Duodenal mucosa (tissue), 2 donors: ENCODE data around the gene CD81.
"Not testable (repeated sequence)": the region's sequence is repeated elsewhere in the genome, so short reads cannot be mapped to it uniquely, and the experiment has no call there.

Experiments
- H3K27ac ChIP-seq: one replicate; pipeline ENCODE4 v1.7.0; 2013; ENCODE audit warnings: low read depth, low read length
- H3K27me3 ChIP-seq, 2 donors: one replicate each; pipeline ENCODE4 v1.7.0; 2013; ENCODE audit warnings: low read length in 2 of 2, control low read depth in 1 of 2; ENCODE audit not compliant: insufficient read depth in 2 of 2, control insufficient read depth in 1 of 2
- H3K36me3 ChIP-seq, 2 donors: one replicate each; pipeline ENCODE4 v1.7.0; 2013; ENCODE audit warnings: low read length in 2 of 2, control low read depth in 1 of 2; ENCODE audit not compliant: insufficient read depth in 2 of 2, control insufficient read depth in 1 of 2
- H3K4me1 ChIP-seq, 2 donors: one replicate each; pipeline ENCODE4 v1.7.0; 2013; ENCODE audit warnings: low read length in 2 of 2, control low read depth in 1 of 2; ENCODE audit not compliant: insufficient read depth in 2 of 2, control insufficient read depth in 1 of 2
- H3K4me3 ChIP-seq, 2 donors: one replicate each; pipeline ENCODE4 v1.7.0; 2013; ENCODE audit warnings: low read length in 2 of 2, low read depth in 1 of 2
- H3K9ac ChIP-seq, 2 donors: one replicate each; pipeline ENCODE4 v1.7.0; 2013; ENCODE audit warnings: low read length in 2 of 2, low read depth in 1 of 2
- H3K9me3 ChIP-seq, 2 donors: one replicate each; pipeline ENCODE4 v1.7.0; 2013; ENCODE audit warnings: low read length in 2 of 2, control low read depth in 1 of 2; ENCODE audit not compliant: control insufficient read depth in 1 of 2

Gene CD81

DNA sequence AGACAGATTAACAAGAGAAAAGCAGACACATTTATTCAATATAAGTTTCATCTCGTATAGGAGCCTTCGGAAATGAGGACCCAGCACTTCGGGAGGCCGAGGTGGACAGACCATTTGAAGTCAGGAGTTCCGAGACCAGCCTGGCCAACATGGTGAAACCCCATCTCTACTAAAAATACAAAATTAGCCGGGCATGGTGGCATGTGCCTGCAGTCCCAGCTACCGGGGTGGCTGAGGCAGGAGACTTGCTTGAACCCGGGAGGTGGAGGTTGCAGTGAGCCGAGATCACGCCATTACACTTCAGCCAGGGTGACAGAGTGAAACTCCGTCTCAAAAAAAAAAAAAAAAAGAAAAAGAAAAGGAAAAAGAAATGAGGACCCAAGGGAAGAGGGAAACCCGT is 12.7 kb upstream of the CD81 start:
- not testable (repeated sequence) for H3K9me3 ChIP-seq, H3K4me3 ChIP-seq, H3K36me3 ChIP-seq, H3K27me3 ChIP-seq, H3K27ac ChIP-seq, H3K9ac ChIP-seq, H3K4me1 ChIP-seq

DNA sequence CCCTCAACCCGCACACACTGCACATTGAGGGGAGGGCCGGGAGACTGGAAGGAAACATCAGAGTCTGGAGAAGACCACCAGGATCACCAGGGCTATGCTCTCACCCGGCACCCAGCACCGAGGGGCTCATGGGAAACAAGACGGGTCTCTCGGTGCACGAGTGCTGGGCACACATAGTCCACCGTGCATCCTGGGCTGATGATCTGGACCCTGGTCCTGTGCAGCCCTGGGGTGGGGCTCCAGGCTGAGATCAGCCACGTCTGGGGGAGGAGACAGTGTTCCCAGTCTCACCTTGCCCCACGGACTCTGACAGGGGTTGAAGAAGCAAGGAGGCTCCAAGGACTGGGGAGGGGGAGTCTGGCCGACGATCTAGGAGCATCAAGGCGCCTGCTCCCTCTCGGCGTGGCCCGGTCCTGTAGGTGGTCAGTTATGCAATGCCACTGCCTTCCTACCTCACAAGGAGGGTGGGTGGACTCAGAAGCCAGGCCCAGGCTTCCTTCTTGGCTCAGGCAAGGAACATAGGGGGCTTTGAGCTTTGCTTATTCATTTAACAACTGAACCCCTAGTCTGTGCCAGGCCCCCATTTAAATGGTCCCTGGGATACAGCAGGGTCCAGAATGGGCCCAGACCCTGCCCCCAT is 11.4 kb upstream of the CD81 start:
- no peak overlapping the region for H3K4me3 ChIP-seq
- no peak overlapping the region for H3K27ac ChIP-seq
- H3K9ac ChIP-seq: no peak overlapping the region
- no peaks in the 10 kb centered on the region for H3K36me3 ChIP-seq
- no peaks in the 10 kb centered on the region for H3K9me3 ChIP-seq
- H3K4me1 ChIP-seq: no peaks in the 10 kb centered on the region
- no peaks in the 10 kb centered on the region for H3K27me3 ChIP-seq

DNA sequence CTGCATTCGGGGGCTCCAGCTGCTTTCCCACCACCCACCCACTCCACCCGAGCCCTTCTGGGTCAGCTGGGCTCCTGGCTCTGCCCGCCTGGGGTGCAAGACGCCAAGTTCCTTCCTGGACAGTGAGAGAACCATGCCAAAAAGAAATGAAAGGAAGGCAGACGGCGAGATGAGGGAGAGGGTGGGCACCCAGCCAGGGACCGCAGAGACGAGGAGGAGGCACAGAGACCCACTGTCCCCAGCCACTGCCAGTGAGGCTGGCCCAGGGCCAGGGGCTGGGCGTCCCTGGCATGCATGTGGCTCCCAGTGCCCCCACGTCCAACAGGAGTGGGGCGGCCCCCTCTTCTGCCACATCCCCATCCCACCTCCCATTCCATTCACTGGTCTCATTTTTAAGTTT is 10.8 kb upstream of the CD81 start:
- Histone ChIP-seq H3K27ac (no peak overlapping the region), H3K36me3 (no peaks in the 10 kb centered on the region), H3K4me1 (no peaks in the 10 kb centered on the region), H3K9ac (no peak overlapping the region), H3K27me3 (no peaks in the 10 kb centered on the region), H3K4me3 (no peak overlapping the region), H3K9me3 (no peaks in the 10 kb centered on the region)

DNA sequence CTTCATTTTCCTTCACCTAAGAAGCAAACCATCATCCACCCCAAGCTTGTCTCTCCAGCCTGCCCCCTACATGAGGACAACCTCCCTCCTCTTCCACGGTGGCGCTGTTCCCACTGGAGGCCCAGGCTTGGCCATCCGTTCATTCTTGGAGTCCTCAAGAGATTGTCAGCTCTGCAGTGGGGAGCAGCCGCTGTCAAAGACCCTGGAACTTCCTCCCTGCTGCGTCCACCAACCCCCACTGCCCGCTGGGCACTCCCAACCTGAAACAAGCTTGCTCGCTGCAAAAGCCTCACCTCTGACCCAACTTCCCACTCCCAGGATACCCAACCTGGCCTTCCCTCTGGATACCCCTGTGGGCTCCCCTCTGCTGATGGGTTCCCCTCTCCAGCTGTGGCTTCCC is 10.4 kb upstream of the CD81 start:
- no peak overlapping the region for H3K4me3 ChIP-seq

DNA sequence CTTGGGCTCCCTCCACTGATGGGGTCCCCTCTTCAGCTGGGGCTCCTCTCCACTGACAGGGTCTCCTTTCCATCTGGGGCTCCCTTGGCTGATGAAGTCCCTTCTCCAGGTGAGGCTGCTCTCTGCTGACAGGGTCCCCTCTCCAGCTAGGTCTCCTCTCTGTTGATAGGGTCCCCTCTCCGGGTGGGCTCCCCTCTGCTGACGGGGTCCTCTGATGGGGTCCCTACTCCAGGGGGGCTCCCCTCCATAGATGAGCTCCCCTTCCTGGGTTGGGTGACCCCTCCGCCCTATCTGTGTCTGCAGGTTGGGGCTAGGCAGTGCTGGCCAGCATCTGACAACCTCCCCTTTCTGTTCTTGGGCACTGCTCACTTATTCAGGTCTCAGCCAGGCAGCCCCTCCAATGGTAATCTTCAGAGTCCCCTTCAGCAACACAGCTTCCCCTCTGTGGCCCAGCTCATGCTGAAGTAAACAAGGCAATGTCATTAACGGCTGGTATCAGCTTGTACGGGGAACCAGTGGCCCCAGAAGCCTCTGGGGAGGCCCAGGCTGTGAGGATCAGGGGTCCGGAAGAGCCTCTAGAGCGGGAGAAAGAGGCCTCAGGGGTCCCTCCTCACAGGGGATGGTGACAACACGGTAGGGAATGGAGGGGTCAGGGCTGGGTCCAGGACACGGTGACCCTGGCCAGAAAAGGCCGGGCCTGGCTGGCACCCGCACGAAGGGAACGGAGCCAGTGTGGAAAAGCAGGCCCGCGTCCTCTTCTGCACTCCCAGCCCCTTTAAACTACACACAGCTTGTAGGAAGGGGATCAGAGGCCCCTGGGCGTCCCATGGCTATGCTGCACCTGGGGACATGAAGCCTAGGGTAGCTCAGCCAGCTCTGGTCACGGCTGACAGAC is 9.6 kb upstream of the CD81 start:
- Histone ChIP-seq H3K4me3 (no peak overlapping the region), H3K27me3 (no peaks in the 10 kb centered on the region), H3K9me3 (no peaks in the 10 kb centered on the region), H3K4me1 (no peaks in the 10 kb centered on the region), H3K9ac (no peak overlapping the region), H3K36me3 (no peaks in the 10 kb centered on the region), H3K27ac (no peak overlapping the region)

More for the DNA sequence above, 10.4 kb upstream of the CD81 start:
- Histone ChIP-seq H3K27ac (no peak overlapping the region), H3K36me3 (no peaks in the 10 kb centered on the region), H3K9ac (no peak overlapping the region), H3K9me3 (no peaks in the 10 kb centered on the region), H3K27me3 (no peaks in the 10 kb centered on the region), H3K4me1 (no peaks in the 10 kb centered on the region)

DNA sequence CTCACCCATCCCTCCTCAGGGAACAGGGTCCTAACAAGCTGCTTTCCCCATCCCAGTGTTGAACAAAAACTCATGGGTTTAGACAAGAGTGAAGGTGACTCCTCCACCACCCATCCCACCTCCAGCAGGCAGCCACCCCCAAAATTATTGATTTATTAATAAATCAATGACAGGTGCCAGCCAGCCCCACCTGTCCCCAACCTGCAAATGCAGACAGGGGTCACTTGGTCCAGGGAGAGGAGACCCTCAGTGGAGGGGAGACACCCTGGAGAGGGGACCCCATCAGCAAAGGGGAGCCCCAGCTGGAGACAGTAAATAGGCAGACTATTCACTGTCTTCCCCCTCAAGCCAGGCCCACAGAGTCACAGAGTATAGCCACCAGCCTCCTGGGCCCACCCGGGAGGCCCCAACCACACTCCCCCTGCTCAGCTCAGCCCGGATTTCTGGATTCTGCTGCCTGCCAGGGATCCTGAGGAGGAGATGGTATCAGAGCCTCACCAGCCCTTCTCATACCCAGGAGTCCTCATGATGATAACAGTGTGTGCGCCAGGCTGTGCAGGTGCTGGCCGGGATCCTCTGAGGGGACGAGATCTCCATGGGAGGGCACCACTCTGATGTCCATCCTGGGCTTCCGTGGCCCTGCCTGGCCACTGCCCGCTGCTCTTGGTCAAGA is 8.8 kb upstream of the CD81 start:
- Histone ChIP-seq H3K36me3 (no peaks in the 10 kb centered on the region), H3K9ac (no peak overlapping the region), H3K4me1 (no peaks in the 10 kb centered on the region), H3K27ac (no peak overlapping the region), H3K4me3 (no peak overlapping the region), H3K9me3 (no peaks in the 10 kb centered on the region), H3K27me3 (no peaks in the 10 kb centered on the region)

DNA sequence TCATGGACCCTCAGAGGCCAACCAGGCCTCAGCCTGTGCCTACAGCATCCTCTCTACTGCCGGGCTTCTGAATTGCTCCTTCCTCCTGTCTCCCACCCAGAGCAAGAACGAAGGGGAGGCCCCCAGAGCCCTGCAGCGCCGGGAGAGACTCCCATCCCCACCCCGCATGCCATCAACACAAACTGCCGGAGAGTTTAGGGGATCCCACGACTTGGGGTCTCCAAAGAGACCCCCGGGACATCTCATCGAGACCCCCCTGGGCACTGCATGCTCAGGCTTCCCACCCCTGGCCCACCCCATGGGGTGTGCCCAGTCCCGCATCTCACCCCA is 8.3 kb upstream of the CD81 start:
- Histone ChIP-seq H3K36me3 (no peaks in the 10 kb centered on the region), H3K27me3 (no peaks in the 10 kb centered on the region), H3K4me1 (no peaks in the 10 kb centered on the region), H3K27ac (no peak overlapping the region), H3K9me3 (no peaks in the 10 kb centered on the region), H3K9ac (no peak overlapping the region), H3K4me3 (no peak overlapping the region)

DNA sequence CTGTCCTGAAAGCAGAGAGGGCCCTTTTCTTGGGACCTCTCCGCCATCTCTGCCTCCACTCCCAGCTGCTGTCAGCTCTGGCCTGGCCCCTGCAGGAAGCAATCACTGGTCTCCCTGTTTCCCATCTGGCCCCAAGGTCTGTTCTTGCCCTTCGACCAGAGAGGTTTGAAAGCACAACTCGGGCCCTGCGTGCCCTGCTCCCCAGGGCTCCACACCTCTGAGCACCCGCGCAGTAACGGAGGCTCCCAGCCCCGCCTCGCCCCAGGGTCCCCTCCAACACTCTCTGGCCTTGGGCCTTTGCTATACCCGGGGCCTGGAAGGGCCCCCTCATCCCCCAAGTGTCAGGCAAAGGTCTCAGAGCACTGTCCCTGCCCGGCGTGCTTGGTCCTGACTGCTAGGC is 7.8 kb upstream of the CD81 start:
- Histone ChIP-seq H3K9ac (no peak overlapping the region), H3K4me3 (no peak overlapping the region), H3K36me3 (no peaks in the 10 kb centered on the region), H3K4me1 (no peaks in the 10 kb centered on the region), H3K27ac (no peak overlapping the region), H3K27me3 (no peaks in the 10 kb centered on the region), H3K9me3 (no peaks in the 10 kb centered on the region)

DNA sequence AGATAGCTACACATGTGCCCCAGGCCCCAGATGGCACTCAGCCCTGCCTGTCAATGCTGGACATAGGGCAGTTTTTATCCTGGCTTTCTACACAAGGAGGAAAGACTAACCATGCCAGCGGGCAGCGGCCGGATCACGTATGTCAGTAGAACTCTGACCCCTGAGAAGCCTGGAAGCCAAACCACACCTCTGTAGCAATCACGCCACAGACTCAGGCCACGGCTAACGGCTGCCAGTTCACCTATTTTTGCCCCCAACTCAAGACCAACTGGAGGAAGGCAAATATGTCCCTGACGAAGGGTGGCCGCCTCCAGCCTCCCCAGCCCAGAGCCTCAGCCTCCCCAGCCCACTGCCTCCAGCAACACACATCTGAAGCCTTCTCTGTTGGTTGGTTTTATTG is 7.2 kb upstream of the CD81 start:
- Histone ChIP-seq H3K4me3 (no peak overlapping the region), H3K9ac (no peak overlapping the region), H3K36me3 (no peaks in the 10 kb centered on the region), H3K27me3 (no peaks in the 10 kb centered on the region), H3K4me1 (no peaks in the 10 kb centered on the region), H3K27ac (no peak overlapping the region), H3K9me3 (no peaks in the 10 kb centered on the region)

DNA sequence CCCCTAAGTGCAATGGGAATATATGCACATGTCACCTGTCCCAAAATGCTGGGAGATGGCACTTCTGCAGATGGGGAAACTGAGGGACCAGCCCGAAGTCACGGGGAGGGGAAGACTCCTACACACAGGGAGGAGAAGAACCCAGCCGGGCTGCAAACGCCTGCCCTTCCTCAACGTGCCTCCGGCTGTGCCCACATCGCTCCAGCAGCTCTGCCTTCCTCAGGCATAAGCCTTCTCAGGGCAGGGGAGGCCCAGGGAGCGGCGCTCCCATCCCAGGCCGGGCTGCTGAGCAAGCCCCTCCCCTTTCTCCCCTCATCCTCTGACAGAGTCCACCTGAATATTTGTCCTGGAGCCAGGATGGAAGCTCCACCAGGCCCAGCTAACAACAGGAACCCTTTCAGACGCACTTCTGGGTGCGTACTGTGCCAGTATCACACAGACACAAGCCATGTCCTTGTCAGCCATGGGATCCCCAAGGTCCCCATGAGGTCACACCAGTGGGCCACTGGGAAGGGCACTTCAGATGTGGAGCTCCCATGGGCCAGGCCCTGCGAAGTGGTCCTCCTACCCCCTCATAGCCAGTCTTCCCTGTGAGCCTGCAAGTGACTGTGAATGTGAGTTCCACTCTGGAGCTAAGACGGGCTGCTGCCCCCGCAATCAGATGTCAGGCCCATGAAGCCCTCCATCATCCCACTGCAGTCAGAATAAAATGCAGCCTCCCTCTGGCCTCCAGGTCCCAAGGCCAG is 2.5 kb upstream of the CD81 start:
- Histone ChIP-seq H3K4me3 (no peak overlapping the region), H3K36me3 (no peaks in the 10 kb centered on the region), H3K9me3 (no peaks in the 10 kb centered on the region), H3K9ac (no peak overlapping the region), H3K27me3 (no peaks in the 10 kb centered on the region), H3K27ac (no peak overlapping the region), H3K4me1 (peaks cover 22 to 25% of the 10 kb centered on the region in 2 donors)
